ENCODE results near the gene VPS26C. TPM values are rescaled to one million over a fixed set of nuclear protein-coding genes. Genes with fewer than 3 reads are reported as not detected.

The VPS26C gene
- polyA plus RNA-seq, 10 donors: 24.2 to 32.6 (median 29.5) TPM

DNA sequence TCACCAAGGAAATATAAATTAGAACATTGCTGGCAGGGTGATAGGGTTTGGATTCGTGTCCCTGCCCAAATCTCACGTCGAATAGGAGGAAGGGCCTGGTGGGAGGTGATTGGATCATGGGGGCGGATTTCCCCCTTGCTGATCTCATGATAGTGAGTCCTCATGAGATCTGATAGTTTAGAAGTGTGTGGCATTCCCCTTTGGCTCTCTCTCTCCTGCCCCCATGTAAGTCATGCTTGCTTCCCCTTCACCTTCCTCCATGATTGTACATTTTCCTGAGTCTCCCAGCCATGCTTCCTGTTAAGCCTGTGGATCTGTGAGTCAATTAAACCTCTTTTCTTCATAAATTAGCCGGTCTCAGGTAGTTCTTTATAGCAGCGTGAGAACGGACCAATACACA, 60.6 kb downstream of the VPS26C start:
- DNase-seq: no peak

DNA sequence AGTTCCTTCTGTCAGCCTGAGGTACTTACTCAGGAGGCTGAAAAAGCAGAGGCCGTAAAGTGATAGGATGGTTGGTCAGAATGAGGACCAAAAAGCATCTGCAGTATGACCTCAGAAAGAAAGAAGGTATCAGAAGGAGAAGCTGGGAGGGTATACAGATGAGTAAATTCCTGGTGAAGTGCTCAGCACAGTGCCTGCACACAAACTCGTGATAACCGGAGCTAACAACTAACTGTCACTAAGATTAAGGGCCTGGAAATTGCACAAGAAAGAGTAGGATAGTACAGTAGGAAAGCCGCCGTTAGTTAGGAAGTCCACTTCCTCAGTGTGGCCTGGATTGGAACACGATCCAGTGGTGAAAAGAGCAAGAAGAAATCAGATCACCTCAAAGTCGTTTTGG, 62.6 kb downstream of the VPS26C start:
- DNase-seq: no peak

GRCh38 chr21:37202221-37203110, 64.7 kb downstream of the VPS26C start:
- DNase-seq: no peak

DNA sequence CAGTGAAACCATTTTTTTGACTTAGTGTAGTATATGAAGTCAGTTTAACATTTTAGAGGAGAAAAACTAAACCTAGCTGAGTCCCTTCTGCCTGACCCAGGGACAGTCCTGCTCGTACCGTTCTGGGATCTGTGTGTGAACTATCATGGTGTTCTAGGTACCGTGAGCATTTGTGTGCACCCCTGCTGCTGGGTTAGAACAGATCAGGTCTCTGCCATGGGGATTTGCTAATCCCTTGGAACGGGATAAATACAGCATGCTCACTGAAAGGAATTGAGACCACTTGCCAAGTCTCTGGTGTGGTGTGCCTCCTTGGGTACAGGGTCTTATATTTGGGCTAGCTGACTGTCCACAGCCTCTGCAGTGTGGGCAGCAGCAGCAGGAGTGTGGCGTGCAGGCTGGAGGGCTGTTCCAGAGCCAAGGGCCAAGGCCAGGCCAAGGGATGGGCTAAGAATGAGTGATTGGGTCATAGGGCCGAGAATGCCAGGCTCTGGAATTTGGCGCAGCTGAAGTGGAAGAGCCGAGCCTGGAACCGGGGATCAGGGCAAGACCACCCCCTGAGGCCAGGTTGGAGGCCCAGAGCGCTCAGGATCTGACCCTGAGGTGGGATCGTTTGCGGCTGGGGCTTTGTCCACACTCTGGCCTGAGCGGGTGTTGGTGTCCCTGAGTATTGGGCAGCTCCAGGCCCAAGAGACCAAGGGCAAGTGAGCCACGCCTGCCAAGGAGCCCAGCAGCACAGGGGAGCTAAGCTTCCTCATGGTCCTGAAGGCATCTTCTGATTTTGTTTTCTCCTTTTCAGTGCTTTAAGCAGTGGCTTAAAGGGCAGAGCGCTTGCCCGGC, 66.3 kb downstream of the VPS26C start:
- no peak for DNase-seq

DNA sequence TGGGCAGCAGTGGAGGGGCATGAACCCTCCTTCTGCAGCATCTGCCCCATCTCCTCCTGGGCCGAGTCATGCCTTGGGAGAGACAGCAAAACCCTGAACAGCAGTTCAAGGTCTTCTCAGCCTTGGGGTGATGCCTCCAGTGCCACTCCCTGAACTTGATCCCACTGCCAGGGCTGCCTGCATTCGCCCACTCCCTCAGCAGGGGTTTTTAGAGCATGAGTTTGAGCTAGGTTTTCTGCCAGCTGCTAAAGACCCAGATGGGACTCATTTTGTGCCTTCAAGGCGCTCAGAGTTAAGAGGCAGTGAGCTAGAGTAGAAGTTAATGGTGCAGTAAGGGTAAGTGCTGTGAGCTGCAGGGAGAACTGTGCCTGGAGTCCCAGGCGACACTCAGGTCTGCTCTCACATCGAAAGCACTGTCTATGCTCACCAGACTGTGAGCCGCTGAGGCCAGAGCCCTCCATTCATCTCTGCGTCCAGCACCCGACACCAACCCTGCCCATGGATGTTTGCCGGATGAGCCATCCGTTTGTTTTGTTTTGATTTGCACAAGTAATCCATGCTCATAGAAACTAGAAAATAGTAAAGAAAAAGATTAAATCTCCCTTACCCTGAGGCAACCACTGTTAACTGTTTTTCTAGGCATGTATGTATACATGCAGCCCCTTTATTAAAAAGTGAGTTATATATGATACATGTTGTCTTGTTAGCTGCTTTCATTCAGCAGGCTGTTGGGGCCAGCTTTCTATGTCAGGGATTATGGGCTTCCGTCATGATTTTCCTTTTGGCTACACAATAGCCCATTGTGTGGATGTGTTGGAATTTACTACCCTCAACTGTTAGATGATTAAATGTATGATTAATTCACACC, 67.8 kb downstream of the VPS26C start:
- DNase-seq: no peak

DNA sequence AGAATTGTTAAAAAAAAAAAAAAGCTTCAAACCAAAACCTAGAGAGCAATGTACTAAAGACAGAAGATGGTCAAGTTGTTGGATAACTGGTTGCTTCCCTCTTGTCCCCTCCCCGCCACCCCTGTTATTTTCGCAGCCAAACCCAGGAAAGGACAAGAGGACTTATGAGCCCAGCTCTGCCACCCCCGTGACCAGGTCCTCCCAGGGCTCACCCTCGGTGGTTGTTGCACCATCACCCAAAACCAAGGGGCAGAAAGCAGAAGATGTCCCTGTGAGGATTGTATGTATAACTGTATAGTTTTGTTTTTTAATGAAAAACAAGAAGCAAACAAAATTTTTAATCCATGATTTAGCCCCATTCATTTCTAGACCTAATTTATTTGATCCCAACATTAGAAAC, 69.4 kb downstream of the VPS26C start:
- no peak for DNase-seq

DNA sequence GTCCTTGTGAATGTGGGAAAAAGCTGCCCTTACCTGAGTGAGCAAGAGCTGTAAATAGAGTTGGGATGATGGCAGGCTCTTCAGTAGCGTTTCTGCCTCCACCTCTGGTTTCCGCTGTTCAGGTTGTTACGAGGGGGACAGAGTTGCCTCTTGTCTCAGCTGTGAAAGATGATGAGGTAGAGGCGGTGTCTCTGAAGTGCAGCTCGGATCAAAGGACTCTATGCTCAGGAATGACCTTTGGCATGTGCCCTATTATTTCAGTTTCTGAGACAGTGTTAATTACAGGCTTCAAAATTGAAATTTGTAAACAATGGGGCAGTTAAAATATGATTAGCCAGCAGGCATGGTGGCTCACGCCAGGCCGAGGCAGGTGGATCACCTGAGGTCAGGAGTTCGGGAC, 70.3 kb downstream of the VPS26C start:
- DNase-seq: no peak

- no peak for DNase-seq
Observed at GRCh38 chr21:37195610-37196009, 71.5 kb downstream of the VPS26C start.

GRCh38 chr21:37195059-37195458, 72.1 kb downstream of the VPS26C start:
- no peak for DNase-seq

DNA sequence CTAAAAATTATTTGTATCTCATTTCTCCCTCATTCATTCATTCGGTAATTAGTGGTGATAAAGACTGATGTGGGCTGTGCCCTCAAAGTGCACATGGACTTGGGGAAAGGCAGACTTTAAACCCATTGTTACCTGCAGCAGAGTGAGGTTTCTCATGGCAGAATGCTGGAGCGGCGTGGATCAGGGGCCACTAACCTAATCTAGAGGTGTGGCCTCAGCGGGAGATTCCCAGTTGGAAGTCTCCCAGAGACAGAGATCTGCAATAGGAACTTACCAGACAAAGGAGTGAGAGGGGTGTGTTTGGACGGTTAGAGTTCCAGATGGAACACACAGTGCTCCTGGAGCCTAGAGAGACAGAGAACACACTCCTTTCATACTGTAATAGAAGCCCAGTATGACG, 73.5 kb downstream of the VPS26C start:
- no peak for DNase-seq

- no peak for DNase-seq
Observed at GRCh38 chr21:37193006-37193405, 74.1 kb downstream of the VPS26C start.

DNA sequence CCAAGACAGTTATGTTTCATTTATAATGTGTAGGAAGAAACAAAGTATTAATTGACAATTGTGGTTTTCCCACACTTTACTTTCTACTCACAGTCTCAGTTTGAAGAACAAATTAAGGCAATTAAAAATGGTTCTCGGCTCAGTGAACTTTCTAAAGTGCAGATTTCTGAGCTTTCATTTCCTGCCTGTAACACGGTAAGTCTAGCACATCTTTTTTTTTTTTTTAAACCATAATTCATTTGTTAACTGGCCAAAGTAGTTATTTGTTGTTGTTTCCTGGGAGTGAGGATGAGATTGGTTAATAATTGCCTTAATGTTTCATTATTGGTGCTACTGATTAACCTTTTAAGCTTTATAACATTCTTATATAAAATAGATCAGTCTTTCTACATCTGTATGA, 75.1 kb downstream of the VPS26C start:
- no peak for DNase-seq

DNA sequence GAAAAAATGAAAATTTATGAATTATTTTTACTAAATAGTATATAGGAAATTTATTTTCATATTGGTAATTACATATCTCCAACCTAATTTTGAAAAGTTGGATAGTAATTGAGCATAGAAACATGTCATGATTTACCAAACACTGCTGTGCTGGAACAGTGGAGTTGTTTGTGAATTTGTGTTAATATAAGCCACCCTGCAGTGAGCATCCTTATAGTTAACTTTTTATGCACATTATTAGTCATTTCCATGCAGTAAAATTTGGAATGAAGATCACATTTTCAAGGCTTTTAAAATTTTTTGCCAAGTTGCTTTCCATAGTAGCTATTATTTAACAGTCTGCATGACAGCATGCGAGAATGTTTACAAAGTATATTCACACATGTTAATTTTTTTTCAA, 78.3 kb downstream of the VPS26C start:
- no peak for DNase-seq

DNA sequence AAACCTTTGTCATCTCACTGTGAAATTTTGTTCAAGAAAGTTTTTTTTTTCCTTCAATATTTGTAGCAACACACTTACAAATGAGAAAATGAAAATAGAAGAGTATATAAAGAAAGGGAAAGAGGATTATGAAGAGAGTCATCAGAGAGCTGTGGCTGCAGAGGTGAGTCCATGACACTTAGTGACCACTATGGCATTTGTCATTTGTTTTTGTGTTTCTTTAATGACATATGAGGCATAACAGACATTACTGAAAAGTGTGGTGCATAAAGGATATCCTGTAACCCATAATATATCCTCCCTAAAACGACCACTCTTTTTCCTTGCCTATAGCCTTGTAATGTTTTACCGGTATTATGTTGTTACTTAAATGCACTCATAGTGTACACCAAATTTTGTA, 80.2 kb downstream of the VPS26C start:
- no peak for DNase-seq

GRCh38 chr21:37184784-37185593, 82.1 kb downstream of the VPS26C start:
- DNase-seq: no peak

GRCh38 chr21:37183749-37184148, 83.4 kb downstream of the VPS26C start:
- DNase-seq: no peak

GRCh38 chr21:37182222-37182621, 84.9 kb downstream of the VPS26C start:
- DNase-seq: no peak

DNA sequence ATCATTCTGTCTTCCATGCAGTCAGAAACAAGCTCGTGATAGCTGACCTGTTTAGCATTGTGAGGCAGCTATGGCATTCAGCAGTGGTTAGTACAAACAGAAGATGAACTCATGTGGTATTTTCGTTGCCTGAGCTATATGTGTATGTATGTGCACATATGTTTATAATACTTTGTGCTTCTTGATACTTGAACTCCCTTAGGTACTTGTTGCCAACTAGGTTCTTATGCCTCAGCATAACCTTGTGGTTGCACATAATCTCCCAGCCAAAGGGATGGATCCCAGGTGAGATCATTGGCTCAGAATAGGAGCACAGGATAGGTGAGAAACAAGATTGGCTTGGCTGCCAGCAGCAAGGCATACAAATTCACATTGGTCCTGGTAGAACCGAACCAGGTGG, 86.1 kb downstream of the VPS26C start:
- peak; percentile 30 to 38 (median 34) for DNase-seq

GRCh38 chr21:37176716-37177115, 90.4 kb downstream of the VPS26C start:
- DNase-seq: no peak
